ENCODE data around the gene MEN1. TPM values are rescaled to one million over a fixed set of nuclear protein-coding genes. Genes with fewer than 3 reads are reported as not detected.

Gene MEN1
- total and polyA plus RNA-seq, 2 of the 13 experiments (the other 11 are each of a cell fraction or from before 2014, with no cell fraction given), result 20.5 to 27.3 TPM

GRCh38 chr11:64829536-64830251, 19.3 kb upstream of the MEN1 start:
- H3K4me1 ChIP-seq (ENCODE audit: insufficient read depth, low read length), result no peaks in the 10 kb centered on the region
- H3K27ac ChIP-seq (ENCODE audit: extremely low read length, insufficient read depth, low read length), result no peak overlapping the region
- no peaks in the 10 kb centered on the region for H3K79me2 ChIP-seq (ENCODE audit: insufficient read depth, low read length)
- H3K4me3 ChIP-seq (replicated peaks in 1 of 3; ENCODE audit: insufficient read depth in 1 of 3, low read depth in 2 of 3, low read length in 3 of 3), result no peak overlapping the region
- H2AFZ ChIP-seq (ENCODE audit: low read length), result no peak overlapping the region
- no peak for TF ChIP-seq ZNF782 (CRISPR knock-in tag; IDR thresholded peaks at IDR 0.05; ENCODE audit: borderline replicate concordance)
- no peak for TF ChIP-seq ZNF180 (CRISPR knock-in tag; IDR thresholded peaks at IDR 0.05; ENCODE audit: borderline replicate concordance, low read depth)
- TF ChIP-seq GATAD2A (CRISPR knock-in tag; IDR thresholded peaks at IDR 0.05), result no peak
- no peak for TF ChIP-seq GFI1 (CRISPR knock-in tag; IDR thresholded peaks at IDR 0.05; ENCODE audit: borderline replicate concordance)
- no peaks in the 10 kb centered on the region for H3K9me3 ChIP-seq (ENCODE audit: low read length)
- intact Hi-C loops (cut with micrococcal nuclease; ENCODE audit: unreplicated experiment) (no loop called here), in situ Hi-C loops (cut with HindIII; ENCODE audit: extremely low pct_ligation_motif_present, low pct_unique_long_range_greater_than_20kb) (no loop called here)
- ATAC-seq (no peak), FAIRE-seq (no peak), DNase-seq (ENCODE audit: low spot score) (no peak)
- ChIA-PET POLR2A (no interaction called here), CTCF (ENCODE audit: low intra/inter-chr PET ratio, low total read pairs) (no interaction called here)
- no peak overlapping the region for H3K4me2 ChIP-seq (ENCODE audit: low read depth, low read length)
- H3K36me3 ChIP-seq (replicated peaks in 1 of 2; ENCODE audit: control insufficient read depth in 1 of 2, insufficient read depth in 2 of 2, low read length in 2 of 2), result no peaks in the 10 kb centered on the region
- H3K9ac ChIP-seq (ENCODE audit: insufficient read depth, low read depth, low read length), result no peak overlapping the region
- WGBS (ENCODE audit: low lambda C conversion rate), result 91% methylated on average over 15 of the region's 43 CpGs
- no peaks in the 10 kb centered on the region for H3K27me3 ChIP-seq (ENCODE audit: control insufficient read depth in 1 of 2, insufficient read depth in 2 of 2, low read length in 2 of 2)
- no peaks in the 10 kb centered on the region for H4K20me1 ChIP-seq (ENCODE audit: insufficient read depth, low read length)
- BruUV-seq (replicated peaks), result no TSS peak

DNA sequence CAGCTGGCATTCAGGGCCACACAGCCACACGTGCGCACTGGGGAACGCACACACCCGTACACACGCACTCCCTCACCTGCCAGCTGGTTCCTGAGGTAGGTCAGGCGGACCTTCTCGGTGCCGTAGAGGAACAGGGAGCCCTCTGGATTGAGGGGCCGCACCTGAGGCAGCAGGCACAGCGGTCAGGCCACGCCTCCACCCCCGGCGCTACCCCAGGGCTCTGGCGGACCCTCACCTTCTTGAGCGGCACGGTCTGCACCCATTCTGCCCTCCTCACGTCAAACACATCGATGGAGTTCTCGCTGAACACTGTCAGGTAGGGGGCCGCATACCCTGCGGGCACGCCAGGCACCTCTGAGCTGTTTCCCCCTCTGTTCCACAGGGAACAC, 17.1 kb upstream of the MEN1 start:
- DNase-seq (ENCODE audit: low spot score), result no peak
- no peak for TF ChIP-seq SCMH1 (CRISPR knock-in tag; IDR thresholded peaks at IDR 0.05; ENCODE audit: borderline replicate concordance)
- no peak for TF ChIP-seq ZNF362 (CRISPR knock-in tag; IDR thresholded peaks at IDR 0.05; ENCODE audit: borderline replicate concordance)
- TF ChIP-seq SIN3B (IDR thresholded peaks at IDR 0.05; ENCODE audit: low read length), result no peak
- TF ChIP-seq TGIF2 (CRISPR knock-in tag; IDR thresholded peaks at IDR 0.05), result no peak
- TF ChIP-seq ZNF749 (CRISPR knock-in tag; IDR thresholded peaks at IDR 0.05; ENCODE audit: borderline replicate concordance), result no peak
- H3K36me3 ChIP-seq (replicated peaks in 1 of 2; ENCODE audit: control insufficient read depth in 1 of 2, insufficient read depth in 2 of 2, low read length in 2 of 2), result no peaks in the 10 kb centered on the region
- H3K9me3 ChIP-seq (ENCODE audit: low read length), result no peaks in the 10 kb centered on the region
- H3K4me1 ChIP-seq (ENCODE audit: insufficient read depth, low read length), result no peaks in the 10 kb centered on the region
- H3K4me3 ChIP-seq (replicated peaks in 1 of 3; ENCODE audit: insufficient read depth in 1 of 3, low read depth in 2 of 3, low read length in 3 of 3), result no peak overlapping the region
- BruUV-seq (replicated peaks), result no TSS peak
- ChIA-PET POLR2A (interaction anchor here (0.8 kb wide), 1 partner anchor 27 kb away, joined by 3 read pairs; no protein-coding TSS in a partner anchor), CTCF (ENCODE audit: low intra/inter-chr PET ratio, low total read pairs) (no interaction called here)
- H3K27ac ChIP-seq (ENCODE audit: extremely low read length, insufficient read depth, low read length), result no peak overlapping the region
- in situ Hi-C loops (cut with HindIII; ENCODE audit: extremely low pct_ligation_motif_present, low pct_unique_long_range_greater_than_20kb) (no loop called here), intact Hi-C loops (cut with micrococcal nuclease; ENCODE audit: unreplicated experiment) (no loop called here)
- 95% methylated on average over 20 of the region's 22 CpGs for WGBS (ENCODE audit: low lambda C conversion rate)
- FAIRE-seq, result no peak
- no peaks in the 10 kb centered on the region for H3K27me3 ChIP-seq (ENCODE audit: control insufficient read depth in 1 of 2, insufficient read depth in 2 of 2, low read length in 2 of 2)
- H3K79me2 ChIP-seq (ENCODE audit: insufficient read depth, low read length), result no peaks in the 10 kb centered on the region
- no peak overlapping the region for H3K9ac ChIP-seq (ENCODE audit: insufficient read depth, low read depth, low read length)
- H4K20me1 ChIP-seq (ENCODE audit: insufficient read depth, low read length), result no peaks in the 10 kb centered on the region
- H3K4me2 ChIP-seq (ENCODE audit: low read depth, low read length), result no peak overlapping the region
- H2AFZ ChIP-seq (ENCODE audit: low read length), result no peak overlapping the region
- ATAC-seq, result no peak

Measured in HepG2 (cell line).